GM08714 (cell line): ENCODE measurements around the gene GOLIM4.

ENCODE experiments used
- H3K4me3 ChIP-seq: fragments of 200-500 bp; sonication (Bioruptor generic); 2 replicates; pipeline ENCODE4 v1.5.1; 2014; ENCODE audit warnings: mild to moderate bottlenecking, low read length, inconsistent platforms
- ZNF274 ChIP-seq: IDR thresholded peaks from 2 replicates; pipeline ENCODE4 v1.6.1; 2012; ENCODE audit warnings: mild to moderate bottlenecking, low read depth, low read length

Gene GOLIM4

DNA sequence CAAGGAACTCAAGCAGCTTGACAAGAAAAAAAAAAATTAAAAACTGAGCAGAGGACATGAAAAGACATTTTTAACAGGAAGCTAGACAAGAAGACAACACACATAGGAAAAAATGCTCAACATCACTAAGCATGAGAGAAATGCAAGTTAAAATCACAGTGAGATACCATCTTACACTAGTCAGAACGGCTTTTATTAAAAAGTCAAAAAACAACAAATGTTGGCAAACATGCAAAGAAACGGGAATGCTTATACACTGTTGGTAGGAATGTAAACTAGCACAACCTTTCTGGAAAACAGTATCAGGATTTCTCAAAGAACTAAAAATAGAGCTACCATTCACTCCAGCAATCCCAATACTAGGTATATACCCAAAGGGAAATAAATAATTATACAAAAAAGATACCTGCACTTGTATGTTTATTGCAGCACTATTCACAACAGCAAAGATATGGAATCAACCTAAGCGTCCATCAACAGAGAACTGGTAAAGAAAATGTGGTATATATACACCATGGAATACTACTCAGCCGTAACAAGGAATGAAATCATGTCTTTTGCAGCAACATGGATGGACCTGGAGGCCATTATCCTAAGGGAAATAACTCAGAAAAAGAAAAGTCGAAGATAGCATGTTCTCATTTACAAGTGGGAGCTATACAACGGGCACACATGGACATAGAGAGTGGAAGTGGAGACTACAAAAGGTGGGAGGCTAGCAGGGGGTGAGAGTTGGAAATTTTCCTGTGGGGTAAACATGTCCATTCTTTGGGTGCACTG is 5.2 kb downstream of the GOLIM4 start:
- H3K4me3 ChIP-seq, result no peak overlapping the region
- no peak for TF ChIP-seq ZNF274

DNA sequence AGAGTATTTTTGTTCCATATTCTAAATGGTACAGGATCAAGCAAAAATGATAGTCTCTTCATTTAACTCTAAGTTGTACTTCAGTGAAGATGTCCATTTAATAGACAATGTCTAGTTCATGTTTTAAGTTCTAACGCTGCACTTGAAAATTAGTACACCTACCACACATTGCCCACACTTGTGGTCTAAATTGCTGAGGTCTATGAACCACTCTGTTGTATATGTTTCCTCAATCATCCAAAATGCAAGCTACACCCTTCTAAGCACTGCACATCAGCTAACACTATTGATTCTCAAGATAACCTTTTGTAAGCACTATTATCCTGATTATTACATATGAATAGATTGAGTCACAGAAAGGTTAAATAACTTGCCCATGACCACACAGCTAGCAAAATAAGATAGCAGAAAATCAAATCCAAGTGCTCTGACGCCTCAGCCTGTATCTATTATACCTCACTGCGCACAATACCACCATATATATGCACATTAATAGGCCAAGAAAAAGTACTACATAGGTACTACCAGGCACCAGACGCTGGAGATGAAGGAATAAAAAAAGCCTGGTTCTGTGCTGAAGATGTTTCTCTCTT is 6.4 kb downstream of the GOLIM4 start:
- TF ChIP-seq ZNF274, result no peak
- no peak overlapping the region for H3K4me3 ChIP-seq

GRCh38 chr3:168088106-168088720 is 7.5 kb downstream of the GOLIM4 start:
- TF ChIP-seq ZNF274, result no peak
- no peak overlapping the region for H3K4me3 ChIP-seq

DNA sequence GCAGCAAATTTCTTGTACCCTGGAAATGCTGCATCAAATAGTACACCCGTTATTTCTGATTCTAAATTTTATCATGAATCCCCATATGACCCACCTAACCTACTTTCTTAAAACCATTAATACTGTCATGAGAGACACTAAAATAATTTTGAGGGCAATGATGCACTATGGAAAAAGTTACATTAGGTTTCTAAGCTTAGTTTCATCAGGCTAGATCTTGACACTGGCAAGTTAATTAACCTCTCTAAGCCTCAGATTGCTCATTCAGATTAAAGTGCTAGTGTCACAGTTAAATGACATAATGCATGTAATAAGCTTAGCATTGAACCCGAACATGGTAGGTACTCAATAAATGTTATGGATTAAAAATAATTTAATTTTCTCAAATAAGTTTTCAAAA is 8.2 kb downstream of the GOLIM4 start:
- no peak overlapping the region for H3K4me3 ChIP-seq
- no peak for TF ChIP-seq ZNF274

DNA sequence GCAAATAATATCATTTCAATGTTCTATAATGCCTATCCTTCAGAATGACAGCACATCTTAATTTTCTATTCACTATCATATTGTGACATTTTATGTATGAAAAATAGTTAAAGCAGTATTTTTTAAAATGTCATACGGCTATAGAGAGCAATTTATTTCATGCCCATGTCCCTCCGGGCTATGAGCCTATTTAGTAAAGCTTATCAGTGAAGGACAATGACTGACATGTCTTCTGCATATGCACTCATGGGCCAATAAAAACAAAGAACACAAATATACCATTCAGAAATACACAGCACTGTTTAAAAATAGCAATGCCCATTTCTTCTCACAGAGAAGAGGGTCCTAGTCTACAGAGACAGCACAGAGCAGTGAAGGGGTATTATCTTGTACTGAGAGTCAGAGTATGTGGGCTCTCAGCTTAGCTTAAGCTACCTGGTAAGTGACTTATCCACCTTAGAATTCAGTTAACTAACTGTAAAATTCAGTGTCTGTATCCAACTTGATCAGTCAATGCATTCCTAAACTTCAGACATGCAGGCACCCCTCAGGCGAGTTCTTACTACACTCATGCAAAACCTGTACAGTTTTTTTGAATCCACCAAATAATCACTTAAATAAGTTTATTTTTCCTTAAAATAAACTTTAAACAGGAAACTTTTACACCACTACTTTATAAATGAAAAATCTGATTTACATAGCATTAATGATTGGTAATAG is 9.0 kb downstream of the GOLIM4 start:
- TF ChIP-seq ZNF274, result no peak
- H3K4me3 ChIP-seq, result no peak overlapping the region

GRCh38 chr3:168085491-168086119 is 10.1 kb downstream of the GOLIM4 start:
- TF ChIP-seq ZNF274, result no peak
- H3K4me3 ChIP-seq, result peak overlapping the region; percentile 31; the same call in 1 of the 2 replicates

DNA sequence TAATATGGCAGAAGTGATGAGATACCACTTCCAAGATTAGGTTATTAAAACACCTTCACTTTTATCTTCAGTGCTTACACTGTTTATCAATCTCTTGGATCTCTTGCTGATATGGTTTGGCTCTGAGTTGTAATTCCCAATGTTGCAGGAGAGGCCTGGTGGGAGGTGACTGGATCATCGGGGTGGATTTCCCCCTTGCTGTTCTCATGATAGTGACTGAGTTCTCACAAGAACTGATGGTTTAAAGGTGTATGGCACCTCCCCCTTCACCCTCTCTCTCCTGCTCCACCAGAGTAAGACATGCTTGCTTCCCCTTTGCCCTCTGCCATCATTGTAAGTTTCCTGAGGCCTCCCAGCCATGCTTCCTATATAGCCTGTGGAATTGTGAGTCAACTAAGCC is 11.8 kb downstream of the GOLIM4 start:
- H3K4me3 ChIP-seq, result no peak overlapping the region
- no peak for TF ChIP-seq ZNF274

DNA sequence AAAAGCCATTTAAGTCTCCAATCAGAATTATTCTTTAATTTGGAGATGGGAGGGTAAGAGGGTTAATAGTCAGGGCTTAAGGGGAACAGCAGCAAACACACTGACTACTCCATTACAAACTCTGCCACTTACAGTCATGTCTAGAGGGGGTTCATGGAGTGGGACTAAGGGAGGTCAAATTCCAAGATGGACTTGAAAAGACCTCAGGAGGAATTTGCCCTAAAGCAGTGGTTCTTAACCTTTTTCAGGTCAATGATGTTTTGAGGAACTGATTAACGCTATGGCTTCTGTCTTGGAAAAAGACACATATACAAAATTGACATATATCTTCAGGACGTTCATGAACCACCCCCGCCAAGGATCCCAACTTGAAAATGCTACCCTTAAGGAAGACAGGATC is 13.9 kb downstream of the GOLIM4 start:
- no peak for TF ChIP-seq ZNF274
- H3K4me3 ChIP-seq, result no peak overlapping the region

- TF ChIP-seq ZNF274, result no peak
- no peak overlapping the region for H3K4me3 ChIP-seq
Measured at GRCh38 chr3:168081171-168081771, 14.5 kb downstream of the GOLIM4 start.

DNA sequence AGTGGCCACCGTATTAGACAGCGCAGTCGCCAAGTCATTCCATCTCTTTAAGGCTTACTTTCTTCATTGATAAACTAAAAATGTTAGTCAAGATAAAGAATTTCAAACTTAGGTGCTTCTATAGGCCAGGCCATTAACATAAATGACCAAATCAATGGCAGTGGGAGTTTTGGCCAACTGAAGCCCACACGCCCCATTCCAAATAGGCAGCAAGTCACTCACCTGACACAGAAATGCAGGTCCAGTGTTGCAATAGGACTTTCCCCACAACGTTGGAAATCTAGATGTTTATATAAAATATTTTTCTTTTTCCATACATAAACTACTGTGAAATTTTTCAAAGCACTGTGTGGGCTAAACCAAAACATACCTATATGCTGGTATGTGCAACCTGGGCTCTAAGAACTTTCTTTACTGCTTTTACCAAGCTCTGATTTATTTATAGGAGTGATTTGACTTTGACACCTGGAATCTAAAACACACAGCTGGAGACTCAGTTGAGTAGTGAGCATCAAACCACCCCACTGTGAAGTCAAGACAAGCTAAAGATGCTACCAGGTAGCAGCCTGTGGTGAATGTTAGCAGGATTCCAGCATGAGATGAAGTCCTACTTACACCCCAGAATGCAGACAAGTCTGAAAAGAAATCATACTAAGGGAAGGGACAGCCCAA is 15.1 kb downstream of the GOLIM4 start:
- TF ChIP-seq ZNF274, result no peak
- H3K4me3 ChIP-seq, result no peak overlapping the region

DNA sequence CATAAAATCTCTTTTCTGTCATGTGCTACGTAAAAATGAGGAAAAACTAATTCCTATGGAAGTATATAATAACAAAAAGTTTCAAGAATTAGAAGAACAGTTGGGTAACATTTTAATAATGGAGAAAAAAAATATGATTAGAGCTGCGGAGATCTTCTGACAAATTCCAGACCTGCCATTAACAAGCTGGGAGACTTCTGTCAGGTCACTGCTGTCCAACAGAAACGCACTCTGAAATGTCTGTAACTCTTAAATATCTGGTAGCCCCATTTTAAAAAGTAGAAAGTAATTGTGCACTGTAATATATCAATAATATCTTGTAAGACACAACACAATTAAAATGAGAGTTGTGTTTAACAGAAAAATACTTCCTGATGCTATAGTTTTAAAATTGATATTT is 15.7 kb downstream of the GOLIM4 start:
- TF ChIP-seq ZNF274, result no peak

GRCh38 chr3:168077091-168077490 is 18.6 kb downstream of the GOLIM4 start:
- TF ChIP-seq ZNF274, result no peak
- H3K4me3 ChIP-seq, result no peak overlapping the region

More for the DNA sequence above, 15.7 kb downstream of the GOLIM4 start:
- no peak overlapping the region for H3K4me3 ChIP-seq
